Umbilical cord (tissue), 2 donors: ENCODE results near the gene PPP6R2. TPM values are rescaled to one million over a fixed set of nuclear protein-coding genes. Genes with fewer than 3 reads are reported as not detected.
A peak's percentile ranks its signal among the peaks of the same experiment; 100 is the strongest.
"Not testable (repeated sequence)": the region's sequence is repeated elsewhere in the genome, so short reads cannot be mapped to it uniquely, and the experiment has no call there.

ENCODE experiments used
- DNase-seq: peaks from one replicate; pipeline ENCODE4 v3.0.0-alpha.2; 2015; ENCODE audit warnings: low spot score
- total RNA-seq: library from RNA; depleted of rRNA; stranded (reverse); fragments of >200 nt; gene quantifications from one replicate; pipeline ENCODE4 v1.2.3, GENCODE V29; 2014; ENCODE audit warnings: low replicate concordance; ENCODE audit not compliant: insufficient read depth

PPP6R2 gene
- total RNA-seq, 1 donor from 2014 or later, result 43.8 TPM

DNA sequence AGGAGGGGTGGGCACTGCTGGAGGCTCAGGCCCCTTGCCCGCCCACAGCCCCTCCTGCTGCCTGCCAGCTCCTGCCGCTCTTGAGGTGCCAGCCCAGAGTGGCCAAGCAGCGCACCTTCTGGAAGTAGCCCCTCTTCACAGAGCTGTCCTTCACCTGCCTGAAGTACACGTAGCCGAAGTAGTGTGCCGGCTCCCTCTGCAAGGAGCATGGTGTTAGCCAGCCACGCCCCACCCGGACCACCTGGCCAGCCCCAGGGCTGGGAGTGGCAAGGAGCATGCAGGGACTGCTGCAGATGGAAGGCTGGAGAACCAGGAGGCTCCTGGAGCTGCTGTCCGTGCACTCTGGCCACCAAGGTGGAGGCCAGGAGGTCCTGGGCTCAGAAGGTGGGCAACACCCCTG, 25.9 kb upstream of the PPP6R2 start:
- DNase-seq, result no peak

DNA sequence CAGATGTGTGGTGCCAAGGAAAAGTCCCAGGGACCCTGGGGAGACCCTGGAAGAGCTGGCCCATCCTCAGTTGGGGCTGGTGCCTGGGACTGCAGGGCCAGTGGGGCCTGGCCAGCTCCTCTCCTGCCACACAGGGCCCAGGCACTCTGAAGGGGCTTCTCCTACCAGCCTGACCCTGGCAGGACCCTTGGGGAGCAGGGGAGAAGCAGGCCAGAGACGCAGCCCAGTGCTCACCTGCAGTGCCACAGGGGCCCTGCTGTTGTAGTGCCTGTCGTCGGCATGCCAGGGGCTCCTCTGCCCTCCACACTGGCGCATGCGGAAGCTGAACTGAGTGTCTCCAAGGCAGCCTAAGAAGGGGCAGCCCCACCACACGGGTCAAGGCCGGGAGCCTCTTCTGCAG, 25.5 kb upstream of the PPP6R2 start:
- no peak for DNase-seq

DNA sequence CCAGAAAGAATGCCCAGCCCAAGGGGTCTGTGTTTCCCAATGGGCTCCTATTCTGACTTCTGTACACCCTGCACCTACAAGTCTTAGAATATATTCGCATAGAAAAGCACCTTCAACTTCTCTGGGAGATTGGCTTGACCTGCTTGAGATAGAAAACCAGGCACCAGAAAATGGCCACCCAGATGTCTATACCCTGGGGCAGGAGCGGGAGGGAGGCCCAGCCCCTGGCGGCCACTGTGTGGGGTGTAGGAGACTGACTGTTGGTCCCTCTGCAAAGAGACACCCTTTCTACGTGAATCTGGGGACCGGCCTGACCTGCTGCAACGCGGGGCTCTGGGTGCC, 24.8 kb upstream of the PPP6R2 start:
- no peak for DNase-seq

DNA sequence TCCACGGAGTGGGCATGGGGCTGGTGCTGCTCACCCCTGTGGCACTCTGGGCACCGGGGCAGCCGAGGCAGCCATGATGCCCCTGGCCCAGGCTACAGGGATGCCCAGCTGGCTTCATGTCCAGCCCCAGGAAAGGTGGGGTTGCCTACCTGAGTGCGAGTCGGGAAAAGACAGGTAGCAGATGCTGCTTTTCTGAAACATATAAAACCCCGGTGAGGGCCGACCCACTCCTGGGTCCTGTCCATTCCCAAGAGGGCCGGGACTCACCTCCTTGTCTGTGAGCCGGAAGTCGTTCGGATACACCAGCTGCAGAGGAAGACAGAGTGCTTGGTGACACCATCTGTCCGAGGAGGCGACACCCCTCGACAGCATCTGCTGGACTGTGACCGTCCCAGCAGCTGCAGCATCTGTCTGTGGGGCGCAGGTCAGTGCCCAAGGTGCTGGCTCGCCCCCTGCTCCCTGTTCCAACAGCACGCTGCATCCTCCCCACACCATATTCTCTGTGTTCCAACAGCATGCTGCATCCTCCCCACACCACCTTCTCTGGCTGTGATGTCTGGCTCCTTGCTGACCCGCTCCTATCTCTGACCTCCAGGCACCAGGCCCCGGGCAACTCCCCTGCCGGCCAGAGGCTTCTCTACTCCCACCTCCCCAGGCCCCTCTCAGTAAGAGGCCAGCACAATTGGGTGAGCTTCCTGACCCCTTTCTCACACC, 24.3 kb upstream of the PPP6R2 start:
- no peak for DNase-seq

DNA sequence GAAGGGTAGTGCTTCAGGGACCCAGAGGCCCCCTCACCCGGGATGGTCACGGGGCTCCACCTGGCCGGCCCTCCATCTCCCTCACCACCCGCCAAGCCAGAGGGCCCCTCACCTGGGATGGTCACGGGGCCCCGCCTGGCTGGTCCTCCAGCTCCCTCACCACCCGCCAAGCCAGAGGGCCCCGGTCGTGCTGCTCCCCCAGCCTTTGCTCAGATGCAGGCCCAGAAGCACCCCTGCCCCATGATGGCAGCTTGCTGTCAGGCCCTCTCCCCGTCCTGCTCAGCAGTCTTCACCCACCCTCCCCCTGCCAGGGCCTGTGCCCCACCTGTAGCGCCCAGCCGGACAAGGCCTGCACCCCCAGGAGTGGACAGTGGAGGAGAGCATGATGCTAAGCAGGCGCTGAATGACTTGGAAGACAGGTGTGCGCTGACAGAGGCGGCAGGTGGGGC, 23.6 kb upstream of the PPP6R2 start:
- no peak for DNase-seq

DNA sequence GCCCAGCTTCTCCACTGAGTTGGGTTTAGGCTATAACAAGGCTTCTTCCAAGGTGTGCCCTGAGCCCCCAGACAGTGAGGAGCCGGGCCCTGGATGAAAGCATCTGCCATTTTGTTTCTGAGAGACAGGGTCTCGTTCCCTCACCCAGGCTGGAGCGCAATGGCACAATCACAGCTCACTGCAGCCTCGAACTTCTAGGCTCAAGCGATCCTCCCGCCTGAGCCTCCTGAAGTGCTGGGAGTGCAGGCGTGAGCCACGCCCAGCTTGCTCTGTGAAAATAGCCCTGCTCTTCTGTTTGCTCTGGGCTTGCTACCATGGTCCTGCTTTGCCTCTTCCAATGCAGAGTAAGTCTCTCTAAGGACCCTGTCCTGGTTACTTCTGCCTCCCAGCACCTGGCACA, 23.0 kb upstream of the PPP6R2 start:
- no peak for DNase-seq

DNA sequence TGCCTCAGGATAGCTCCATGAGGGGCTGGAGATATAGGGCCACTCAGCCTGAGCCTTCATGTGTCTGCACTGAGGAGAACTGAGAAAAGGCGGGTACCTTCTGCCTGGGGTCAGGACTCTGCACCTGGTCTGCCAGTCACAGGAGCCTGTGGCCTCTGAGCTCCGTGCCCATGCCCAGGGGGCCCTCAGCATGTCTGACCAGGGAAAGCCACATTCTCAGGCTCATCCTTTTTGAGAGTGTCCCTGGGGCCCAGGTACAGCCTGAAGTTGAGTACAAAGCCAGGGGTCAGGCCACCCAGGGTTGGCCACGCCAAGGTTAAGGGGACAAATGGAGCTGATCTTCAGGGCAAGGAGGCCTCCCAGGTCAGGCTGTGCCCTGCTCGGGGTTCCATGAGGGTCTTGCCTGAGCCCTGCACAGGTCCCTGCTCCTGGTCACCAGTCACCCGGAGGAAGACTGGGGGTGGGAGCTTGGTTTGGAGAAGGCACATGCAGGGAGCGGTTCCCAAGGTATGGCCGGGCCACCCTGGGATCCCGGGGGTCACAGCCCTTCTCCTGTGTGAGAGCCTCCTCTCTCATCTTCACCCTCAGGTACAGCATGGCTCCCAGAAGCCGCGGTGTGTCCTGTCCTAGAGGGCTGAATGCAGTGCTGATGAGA, 22.3 kb upstream of the PPP6R2 start:
- no peak for DNase-seq

DNA sequence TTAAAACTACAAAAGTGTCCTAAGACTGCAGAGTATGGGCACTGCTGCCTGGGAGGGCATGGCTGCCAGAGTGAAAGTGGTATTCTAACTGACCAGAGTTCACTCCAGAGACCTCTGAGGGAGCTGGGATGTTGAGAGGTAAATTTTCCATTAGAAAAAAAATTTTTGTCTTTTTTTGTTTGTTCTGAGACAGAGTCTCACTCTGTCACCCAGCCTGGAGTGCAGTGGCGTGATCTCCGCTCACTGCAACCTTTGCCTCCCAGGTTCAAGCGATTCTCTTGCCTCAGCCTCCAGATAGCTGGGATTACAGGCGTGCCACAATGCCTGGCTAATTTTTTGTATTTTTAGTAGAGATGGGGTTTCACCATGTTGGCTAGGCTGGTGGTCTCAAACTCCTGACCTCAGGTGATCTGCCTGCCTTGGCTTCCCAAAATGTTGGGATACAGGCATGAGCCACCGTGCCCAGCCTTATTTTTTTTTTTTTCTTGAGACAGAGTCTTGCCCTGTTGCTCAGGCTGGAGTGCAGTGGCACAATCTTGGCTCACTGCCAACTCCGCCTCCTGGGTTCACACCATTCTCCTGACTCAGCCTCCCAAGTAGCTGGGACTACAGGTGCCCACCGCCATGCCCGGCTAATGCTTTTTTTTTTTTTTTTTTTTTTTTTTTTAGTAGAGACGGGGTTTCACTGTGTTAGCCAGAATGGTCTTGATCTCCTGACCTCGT, 20.6 kb upstream of the PPP6R2 start:
- DNase-seq, result not testable (repeated sequence)

DNA sequence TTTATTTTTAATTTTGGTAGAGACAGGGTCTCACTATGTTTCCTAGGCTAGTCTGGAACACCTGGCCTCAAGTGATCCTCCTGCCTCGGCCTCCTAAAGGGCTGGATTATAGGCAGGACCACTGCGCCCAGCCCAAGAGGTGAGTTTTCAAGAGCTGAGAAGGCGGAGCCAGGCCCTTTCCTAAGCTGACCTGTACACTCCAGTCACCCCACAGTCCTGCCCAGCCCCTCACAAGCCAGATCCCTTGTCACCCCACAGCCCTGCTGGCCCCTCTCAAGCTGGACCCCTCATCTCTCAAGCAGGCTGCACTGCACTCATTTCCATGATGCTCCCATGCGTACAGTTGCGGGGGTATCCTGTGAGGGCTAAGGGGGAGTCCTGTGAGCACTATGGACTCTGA, 19.2 kb upstream of the PPP6R2 start:
- DNase-seq, result no peak

DNA sequence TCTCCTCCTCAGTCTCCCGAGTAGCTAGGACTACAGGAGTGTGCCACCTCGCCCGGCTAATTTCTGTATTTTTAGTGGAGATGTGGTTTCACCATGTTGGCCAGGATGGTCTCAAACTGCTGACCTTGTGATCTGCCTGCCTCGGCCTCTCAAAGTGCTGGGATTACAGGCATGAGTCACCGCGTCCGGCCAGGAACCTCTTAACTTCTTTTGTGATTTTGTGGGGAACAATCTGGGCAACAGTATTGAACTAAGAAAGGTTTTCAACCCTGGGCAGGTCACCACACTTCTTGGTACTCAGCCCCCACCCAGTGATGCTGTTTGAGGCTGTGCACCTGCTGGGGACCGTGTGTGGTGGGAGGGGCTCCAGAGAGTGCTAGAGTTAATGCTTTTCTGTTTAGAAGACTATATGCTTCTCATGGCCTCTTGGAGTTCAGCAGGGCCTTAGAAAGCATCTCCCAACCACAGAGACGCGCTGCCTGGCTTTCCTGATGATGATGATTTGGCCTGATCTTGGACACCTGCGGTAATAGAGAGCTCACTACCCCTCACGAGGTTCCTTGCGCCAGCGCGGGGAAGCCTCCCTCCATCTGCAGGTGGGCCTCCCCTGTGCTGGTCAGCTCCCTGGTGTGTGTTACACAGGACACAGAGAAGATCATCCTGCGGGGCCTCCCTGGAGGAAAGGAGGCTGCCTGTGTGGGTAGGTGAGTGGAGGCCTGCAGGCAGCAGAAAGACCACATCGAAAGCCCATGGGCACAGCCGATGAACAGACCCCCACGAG, 17.5 kb upstream of the PPP6R2 start:
- DNase-seq, result no peak

DNA sequence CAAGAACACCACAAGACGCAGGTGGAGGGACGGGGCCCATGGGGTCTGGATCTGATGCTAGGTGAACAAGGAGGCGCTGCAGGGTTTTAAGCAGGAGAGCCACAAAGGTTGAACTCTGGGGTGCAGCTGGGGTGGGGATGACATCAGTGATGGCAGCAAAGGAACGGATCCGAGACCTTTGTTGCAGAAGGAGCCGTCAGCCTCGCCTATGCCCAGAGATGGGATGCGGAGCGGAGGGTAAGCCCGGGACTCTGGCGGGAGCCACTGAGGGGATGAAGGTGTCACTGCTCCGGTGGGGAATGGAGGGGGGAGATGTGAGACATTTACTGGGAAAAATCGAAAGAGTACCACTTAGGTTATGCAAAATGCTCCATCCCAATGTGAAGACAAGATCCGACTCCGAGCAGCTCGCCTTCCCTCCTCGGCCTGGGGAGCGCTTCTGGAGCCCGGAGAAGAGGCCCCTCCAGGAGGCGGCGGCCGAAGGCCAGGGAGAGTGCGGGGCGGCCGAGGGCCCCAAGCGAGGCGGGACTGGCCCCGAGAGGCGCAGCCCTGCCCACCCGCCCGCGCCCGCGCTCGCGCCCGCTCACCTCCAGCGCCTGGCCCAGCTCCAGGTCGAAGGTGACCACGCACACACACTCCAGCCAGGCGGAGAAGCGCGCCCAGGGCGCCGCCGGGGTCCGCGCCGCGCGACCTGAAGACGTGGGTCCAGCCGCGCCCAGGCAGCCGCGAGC, 16.7 kb upstream of the PPP6R2 start:
- DNase-seq, result no peak

DNA sequence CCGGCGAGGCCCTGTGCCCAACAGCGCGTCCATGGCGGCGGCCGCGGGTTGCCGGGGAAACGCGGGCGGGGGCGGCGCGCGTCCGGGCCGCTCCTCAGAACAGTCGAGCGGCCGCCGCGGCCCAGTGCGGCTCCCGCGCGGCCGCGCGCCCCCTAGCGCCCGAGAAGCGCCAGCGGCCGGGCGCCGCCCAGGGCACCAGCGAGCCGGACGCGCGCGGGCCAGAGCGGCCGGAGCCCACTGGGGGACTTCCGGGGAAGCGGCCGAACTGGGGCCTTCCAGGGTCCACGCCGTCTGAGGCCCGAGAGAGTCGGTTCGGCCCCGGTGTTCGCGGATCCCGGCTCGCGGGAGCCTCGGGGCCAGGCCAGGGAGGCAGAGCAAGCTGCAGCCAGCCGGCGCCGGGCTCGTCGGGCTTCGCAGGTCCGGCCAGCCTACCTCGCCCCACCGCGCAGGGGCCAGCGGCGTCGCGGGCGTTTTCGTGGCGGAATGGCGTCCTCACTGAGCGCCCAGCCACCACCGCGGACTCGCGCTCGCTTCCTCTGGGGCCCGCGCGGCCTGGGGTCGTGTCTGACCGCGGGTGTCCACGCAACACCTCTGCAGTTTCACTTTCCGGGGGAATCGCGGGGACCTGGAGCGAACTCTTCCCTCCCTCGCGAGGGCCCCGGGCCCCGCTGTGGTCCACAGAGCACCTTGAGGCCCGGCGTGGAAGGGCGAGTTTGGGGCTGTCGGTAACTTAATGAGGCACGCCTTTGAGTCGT, 16.0 kb upstream of the PPP6R2 start, which contains the start of gene DENND6B:
TSS of gene DENND6B (minus strand) at position 57 of the 755 bp plus-strand sequence. CDS start at position 33, 24 bp downstream.
- DNase-seq, result peak; percentile 89

DNA sequence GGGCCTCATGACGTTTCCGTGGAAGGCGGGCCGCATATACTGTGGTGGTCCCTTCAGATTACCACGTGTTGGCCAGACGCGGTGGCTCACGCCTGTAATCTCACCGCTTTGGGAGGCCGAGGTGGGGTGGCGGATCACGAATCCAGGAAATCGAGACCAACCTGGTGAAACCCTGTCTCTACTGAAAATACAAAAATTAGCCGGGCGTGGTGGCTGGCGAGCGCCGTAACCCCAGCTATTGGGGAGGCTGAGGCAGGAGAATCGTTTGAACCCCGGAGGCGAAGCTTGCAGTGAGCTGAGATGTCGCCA, 15.5 kb upstream of the PPP6R2 start:
- no peak for DNase-seq

DNA sequence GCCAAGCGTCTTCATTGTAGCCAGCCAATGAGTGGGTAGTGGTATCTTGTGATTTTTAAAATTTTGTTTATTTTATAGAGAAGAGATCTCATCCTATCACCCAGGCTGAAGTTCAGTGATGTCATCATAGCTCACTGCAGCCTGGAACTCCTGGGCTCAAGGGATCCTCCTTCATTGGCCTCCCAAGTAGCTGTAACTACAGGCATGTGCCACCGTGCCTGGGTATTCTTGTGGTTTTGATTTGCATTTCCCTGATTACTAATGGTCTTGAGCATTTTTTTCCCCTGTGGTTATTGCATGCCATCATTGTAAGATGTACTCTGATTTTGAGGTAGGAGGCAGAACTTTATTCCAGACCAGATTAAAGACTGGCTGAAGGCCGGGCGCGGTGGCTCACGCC, 13.9 kb upstream of the PPP6R2 start:
- DNase-seq, result no peak

DNA sequence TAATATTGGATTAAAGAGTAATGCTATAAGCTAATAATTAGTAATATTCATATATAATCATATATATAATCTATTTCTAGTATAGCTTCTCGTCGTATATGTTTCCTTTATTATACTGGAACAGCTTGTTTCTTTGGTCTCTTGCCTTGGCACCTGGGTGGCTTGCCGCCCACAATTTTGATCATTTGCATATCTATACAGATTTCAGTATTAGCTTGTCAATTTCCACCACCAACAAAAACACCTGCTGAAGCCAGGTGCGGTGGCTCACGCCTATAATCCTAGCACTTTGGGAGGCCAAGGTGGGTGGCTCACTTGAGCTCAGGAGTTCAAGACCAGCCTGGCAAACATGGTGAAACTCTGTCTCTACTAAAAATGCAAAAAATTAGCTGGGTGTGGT, 8.7 kb upstream of the PPP6R2 start:
- DNase-seq, result not testable (repeated sequence)

DNA sequence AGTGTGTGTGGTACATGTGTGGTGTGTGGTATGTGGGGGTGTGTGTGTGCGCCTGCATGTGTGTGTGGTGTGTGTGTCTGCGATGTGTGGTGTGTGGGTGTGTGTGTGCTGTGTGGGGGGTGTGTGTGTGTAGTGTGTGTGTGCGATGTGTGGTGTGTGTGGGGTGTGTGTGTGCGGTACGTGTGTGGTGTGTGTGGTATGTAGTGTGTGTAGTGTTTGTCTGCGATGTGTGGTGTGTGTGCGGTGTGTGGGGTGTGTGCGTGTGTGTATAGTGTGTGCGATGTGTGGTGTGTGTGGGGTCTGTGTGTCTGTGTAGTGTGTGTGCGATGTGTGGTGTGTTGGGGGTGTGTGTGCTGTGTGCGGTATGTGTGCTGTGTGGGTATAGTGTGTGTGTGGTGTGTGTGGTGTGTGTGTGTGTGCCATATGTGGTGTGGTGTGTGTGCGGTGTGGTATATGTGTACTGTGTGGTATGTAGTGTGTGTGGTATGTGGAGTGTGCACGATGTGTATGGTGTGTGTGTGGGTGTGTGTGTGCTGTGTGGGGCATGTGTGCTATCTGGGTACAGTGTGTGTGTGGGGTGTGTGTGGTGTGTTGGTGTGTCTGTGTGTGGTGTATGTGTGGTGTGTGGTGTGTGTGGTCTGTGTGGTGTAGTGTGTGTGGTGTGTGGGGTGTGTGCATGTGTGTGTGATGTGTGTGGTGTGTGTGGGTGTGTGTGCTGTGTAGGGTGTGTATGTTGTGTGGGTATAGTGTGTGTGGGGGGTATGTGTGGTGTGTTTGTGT, 5.7 kb upstream of the PPP6R2 start:
- no peak for DNase-seq

DNA sequence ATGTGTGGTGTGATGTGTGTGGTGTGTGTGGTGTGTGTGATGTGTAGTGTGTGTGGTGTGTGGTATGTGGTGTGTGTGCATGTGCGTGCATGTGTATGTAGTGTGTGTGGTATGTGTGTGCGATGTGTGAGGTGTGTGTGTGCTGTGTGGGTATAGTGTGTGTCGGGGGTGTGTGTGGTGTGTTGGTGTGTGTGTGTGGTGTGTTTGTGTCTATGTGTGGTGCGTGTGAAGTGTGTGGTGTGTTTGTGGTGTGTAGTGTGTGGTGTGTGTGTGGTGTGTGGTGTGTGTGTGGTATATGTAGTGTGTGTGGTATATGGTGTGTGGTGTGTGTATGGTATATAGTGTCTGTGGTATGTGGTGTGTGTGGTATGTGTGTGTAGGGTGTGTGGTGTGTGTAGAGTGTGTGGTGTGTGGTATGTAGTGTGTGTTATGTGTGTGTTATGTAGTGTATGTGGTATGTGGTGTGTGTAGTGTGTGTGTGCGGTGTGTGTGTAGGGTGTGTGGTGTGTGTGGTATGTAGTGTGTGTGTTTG, 5.0 kb upstream of the PPP6R2 start:
- no peak for DNase-seq

DNA sequence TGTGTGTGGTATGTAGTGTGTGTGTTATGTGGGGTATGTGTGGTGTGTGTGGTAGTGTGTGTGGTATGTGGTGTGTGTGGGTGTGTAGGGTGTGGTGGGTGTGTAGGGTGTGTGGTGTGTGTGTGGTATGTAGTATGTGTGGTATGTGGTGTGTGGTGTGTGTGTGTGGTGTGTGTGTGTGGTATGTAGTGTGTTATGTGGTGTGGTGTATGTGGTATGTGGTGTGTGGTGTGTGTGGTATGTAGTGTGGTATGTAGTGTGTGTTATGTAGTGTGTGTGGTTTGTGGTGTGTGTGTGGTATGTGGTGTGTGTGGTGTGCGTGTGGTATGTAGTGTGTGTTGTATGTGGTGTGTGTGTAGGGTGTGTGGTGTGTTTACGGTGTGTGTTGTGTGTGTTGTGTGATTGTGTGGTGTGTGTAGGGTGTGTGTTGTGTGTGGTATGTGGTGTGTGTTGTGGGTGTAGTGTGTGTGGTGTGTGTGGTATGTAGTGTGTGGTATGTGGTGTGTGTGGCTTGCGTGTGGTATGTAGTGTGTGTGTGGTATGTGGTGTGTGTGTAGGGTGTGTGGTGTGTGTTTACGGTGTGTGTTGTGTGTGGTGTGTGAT, 4.2 kb upstream of the PPP6R2 start:
- no peak for DNase-seq
